Panc1 (cell line): Measurements from ENCODE around the gene MEGF6. TPM values are rescaled to one million over a fixed set of nuclear protein-coding genes. Genes with fewer than 3 reads are reported as not detected.
A peak's percentile ranks its signal among the peaks of the same experiment; 100 is the strongest.

Experiments
- ATAC-seq: fragments of 200-7000 bp; cut with Tn5 transposase; 2 replicates; pipeline ENCODE4 v1.9.1; 2020; ENCODE audit warnings: mild to moderate bottlenecking, moderate library complexity
- BruUV-seq: library from RNA; stranded (reverse); fragments of 400-500 nt; replicated peaks from 2 replicates; lab custom pipeline; 2021; lab: Mats Ljungman, UMichigan
- CTCF ChIA-PET: fragments of 300-600 bp; sonication (Branson Sonifier 250); formaldehyde crosslinking; loops from one replicate; lab custom pipeline; 2022; ENCODE audit warnings: antibody characterized with exemption; lab: Charles Lee
- POLR2A ChIA-PET: fragments of 300-600 bp; sonication (Branson Sonifier 250); formaldehyde crosslinking; loops from one replicate; lab custom pipeline; 2022; ENCODE audit warnings: antibody characterized with exemption; lab: Charles Lee
- DNase-seq: peaks from one replicate; pipeline ENCODE4 v3.0.0-alpha.2; 2010; ENCODE audit warnings: low read depth, low spot score
- H3K27ac ChIP-seq: 2 replicates; pipeline ENCODE4 v1.5.1; 2011; ENCODE audit warnings: mild to moderate bottlenecking, low read length, inconsistent platforms
- H3K27me3 ChIP-seq: fragments of 200-500 bp; sonication (Bioruptor generic); 2 replicates; pipeline ENCODE4 v1.6.0; 2014; ENCODE audit warnings: low read length, inconsistent platforms; ENCODE audit not compliant: control insufficient read depth, insufficient read depth
- H3K36me3 ChIP-seq: fragments of 200-500 bp; sonication (Bioruptor generic); 2 replicates; pipeline ENCODE4 v1.5.1; 2014; ENCODE audit warnings: inconsistent platforms, mild to moderate bottlenecking, low read length, moderate library complexity; ENCODE audit not compliant: control insufficient read depth, insufficient read depth
- H3K4me1 ChIP-seq: 2 replicates; pipeline ENCODE4 v1.5.1; 2011; ENCODE audit warnings: inconsistent platforms, mild to moderate bottlenecking, low read length, moderate library complexity; ENCODE audit not compliant: control insufficient read depth, insufficient read depth
- H3K4me3 ChIP-seq, 2 experiments: 2 replicates each; pipeline ENCODE4 v1.5.1; 2011 to 2012; ENCODE audit warnings: low read depth in 2 of 2, low read length in 2 of 2, mild to moderate bottlenecking in 2 of 2, inconsistent platforms in 1 of 2, moderate library complexity in 1 of 2
- H3K9me3 ChIP-seq: fragments of 200-500 bp; sonication (Bioruptor generic); 2 replicates; pipeline ENCODE4 v1.5.1; 2014; ENCODE audit warnings: low read depth, mild to moderate bottlenecking, inconsistent platforms, low read length, moderate library complexity; ENCODE audit not compliant: control insufficient read depth, insufficient read depth
- CTCF ChIP-seq: fragments of 450-650 bp; IDR thresholded peaks from 2 replicates; pipeline ENCODE4 v1.5.1; 2017; ENCODE audit warnings: mild to moderate bottlenecking
- POLR2AphosphoS5 ChIP-seq: IDR thresholded peaks from 2 replicates; pipeline ENCODE4 v1.6.1; 2012; ENCODE audit warnings: mild to moderate bottlenecking, low read depth, low read length, moderate library complexity
- REST ChIP-seq, 2 experiments: IDR thresholded peaks; 2 replicates each; pipeline ENCODE4 v1.6.1; 2011 to 2012; ENCODE audit warnings: low read depth in 2 of 2, control low read depth in 1 of 2, low read length in 1 of 2, mild to moderate bottlenecking in 1 of 2, moderate library complexity in 1 of 2; ENCODE audit not compliant: insufficient read depth in 1 of 2
- SIN3A ChIP-seq: IDR thresholded peaks from 2 replicates; pipeline ENCODE4 v1.6.1; 2012; ENCODE audit warnings: low read depth, mild to moderate bottlenecking, low read length, moderate library complexity, borderline replicate concordance; ENCODE audit not compliant: insufficient read depth
- TCF7L2 ChIP-seq: IDR thresholded peaks from 2 replicates; pipeline ENCODE4 v1.6.1; 2011; ENCODE audit warnings: mild to moderate bottlenecking, low read depth, low read length, inconsistent platforms
- in situ Hi-C: cut with HindIII; loops from 2 replicates; pipeline ENCODE4 v1.10.0; 2016; ENCODE audit warnings: low sequenced_read_pairs, low pct_unique_long_range_greater_than_20kb
- intact Hi-C: fragments of 100-400 bp; cut with micrococcal nuclease; formaldehyde crosslinking; loops from one replicate; pipeline ENCODE4 v1.10.0; 2022; ENCODE audit not compliant: unreplicated experiment
- total RNA-seq: library from RNA; stranded (reverse); gene quantifications from one replicate; pipeline ENCODE4 v1.2.1, GENCODE V29; 2021; ENCODE audit not compliant: unreplicated experiment

MEGF6 gene
- total RNA-seq, 1 experiment from 2014 or later, result 32.6 TPM

- ATAC-seq (peak; percentile 31), DNase-seq (no peak)
- no peak overlapping the region for H3K4me3 ChIP-seq
- H3K4me1 ChIP-seq, result peaks cover 22% of the 10 kb centered on the region
- H3K36me3 ChIP-seq, result no peaks in the 10 kb centered on the region
- CTCF ChIA-PET, result interaction anchor here (2.5 kb wide), 1 partner anchor 20 kb away, joined by 21 read pairs; no protein-coding TSS in a partner anchor
- no peaks in the 10 kb centered on the region for H3K9me3 ChIP-seq
- no peaks in the 10 kb centered on the region for H3K27me3 ChIP-seq
- H3K27ac ChIP-seq, result no peak overlapping the region
- no peak for TF ChIP-seq CTCF
- no peak for TF ChIP-seq TCF7L2
- no peak for TF ChIP-seq POLR2AphosphoS5
- TF ChIP-seq REST (IDR thresholded peaks at IDR 0.05; ENCODE audit: insufficient read depth in 1 of 2, low read depth in 2 of 2, low read length in 1 of 2), result no peak
- no peak for TF ChIP-seq SIN3A
- in situ Hi-C loops, result no loop called here
- POLR2A ChIA-PET, result no interaction called here
- intact Hi-C loops, result no loop called here
- BruUV-seq, result no TSS peak
Measured at GRCh38 chr1:3473381-3473844, 137.9 kb downstream of the MEGF6 start.

- CTCF ChIA-PET, result interaction anchor here (0.5 to 2.5 kb wide), 2 partner anchors 20 to 29 kb away, joined by 4 to 21 read pairs; no protein-coding TSS in a partner anchor
- TF ChIP-seq TCF7L2 (no peak), POLR2AphosphoS5 (no peak), CTCF (no peak), REST (IDR thresholded peaks at IDR 0.05; ENCODE audit: insufficient read depth in 1 of 2, low read depth in 2 of 2, low read length in 1 of 2) (no peak), SIN3A (no peak)
- POLR2A ChIA-PET, result no interaction called here
- ATAC-seq, result peak; percentile 9; the same call in 1 of the 2 replicates
- Histone ChIP-seq H3K27me3 (no peaks in the 10 kb centered on the region), H3K36me3 (no peaks in the 10 kb centered on the region), H3K9me3 (no peaks in the 10 kb centered on the region), H3K27ac (no peak overlapping the region), H3K4me3 (no peak overlapping the region), H3K4me1 (peaks cover 22% of the 10 kb centered on the region)
- no peak for DNase-seq
- intact Hi-C loops, result no loop called here
- in situ Hi-C loops, result no loop called here
- no TSS peak for BruUV-seq
Measured at GRCh38 chr1:3472906-3473305, 138.4 kb downstream of the MEGF6 start.
